Transverse colon (tissue), 4 donors: Measurements from ENCODE around the gene ENPP3. TPM values are rescaled to one million over a fixed set of nuclear protein-coding genes. Genes with fewer than 3 reads are reported as not detected.
A peak's percentile ranks its signal among the peaks of the same experiment; 100 is the strongest.

Source experiments
- DNase-seq: peaks from one replicate; pipeline ENCODE4 v3.0.0-alpha.2; 2019
- H3K27ac ChIP-seq, 4 donors: fragments of 200-600 bp; sonication (generic); 2 replicates each; pipeline ENCODE4 v1.5.1; 2016 to 2018; ENCODE audit warnings: inconsistent platforms in 4 of 4
- H3K27me3 ChIP-seq: fragments of 200-600 bp; sonication (generic); 2 replicates; pipeline ENCODE4 v1.5.1; 2017; ENCODE audit warnings: inconsistent platforms
- H3K36me3 ChIP-seq, 4 donors: fragments of 200-600 bp; sonication (generic); 2 replicates each; pipeline ENCODE4 v1.5.1; 2017 to 2019; ENCODE audit warnings: inconsistent platforms in 4 of 4
- H3K4me1 ChIP-seq, 4 donors: fragments of 200-600 bp; sonication (generic); 2 replicates each; pipeline ENCODE4 v1.5.1; 2017 to 2020; ENCODE audit warnings: inconsistent platforms in 4 of 4
- H3K4me3 ChIP-seq, 4 donors: fragments of 200-600 bp; sonication (generic); 1 replicate in 1 of 4; 2 replicates in 3 of 4; pipeline versions ENCODE4 v1.5.1 to v1.6.1; 2017 to 2019; ENCODE audit warnings: inconsistent platforms in 4 of 4
- H3K9me3 ChIP-seq, 2 donors: fragments of 200-600 bp; sonication (generic); 2 replicates each; pipeline ENCODE4 v1.5.1; 2017 to 2019; ENCODE audit warnings: inconsistent platforms in 2 of 2
- EP300 ChIP-seq: sonication (generic); formaldehyde crosslinking; IDR thresholded peaks from one replicate; pipeline ENCODE4 v1.6.1; 2017; ENCODE audit warnings: antibody characterized with exemption, low read depth
- POLR2A ChIP-seq: fragments of 450-650 bp; IDR thresholded peaks from one replicate; pipeline ENCODE4 v1.6.1; 2016; ENCODE audit warnings: antibody characterized with exemption, mild to moderate bottlenecking, moderate library complexity
- POLR2AphosphoS5 ChIP-seq, 3 donors: sonication (generic); formaldehyde crosslinking; IDR thresholded peaks; one replicate each; pipeline ENCODE4 v1.6.1; 2016; ENCODE audit warnings: antibody characterized with exemption in 3 of 3
- WGBS, 2 donors: methylation state at CpG; one replicate each; pipeline ENCODE4 v1.1.5; 2018; ENCODE audit warnings: low coverage in 1 of 2; 5-methylcytosine and 5-hydroxymethylcytosine counted together
- in situ Hi-C, 4 donors: fragments of 200-750 bp; cut with MboI; loops; one replicate each; pipeline versions ENCODE4 v1.15.0 to v1.15.1; 2017; ENCODE audit warnings: low sequenced_read_pairs in 3 of 4, low pct_ligation_motif_present in 1 of 4, low pct_unique_long_range_greater_than_20kb in 1 of 4
- intact Hi-C: fragments of 100-400 bp; cut with DNase I; formaldehyde crosslinking; loops from one replicate; pipeline ENCODE4 v1.15.1; 2023; ENCODE audit warnings: low total_unique reads
- total RNA-seq, 4 donors: library from RNA; depleted of rRNA; stranded (reverse); fragments of >200 nt; gene quantifications; one replicate each; pipeline ENCODE4 v1.1.0, GENCODE V29; 2016
- TF ChIP-seq, protein P1 (sequence below), 5 experiments: fragments of 200-600 bp in 3 of 5; fragments of 450-650 bp in 2 of 5; sonication (generic) in 3 of 5; IDR thresholded peaks; 1 replicate in 2 of 5; 2 replicates in 3 of 5; pipeline ENCODE4 v1.5.1; 2016 to 2017; ENCODE audit warnings: antibody characterized with exemption in 5 of 5, inconsistent platforms in 3 of 5, mild to moderate bottlenecking in 2 of 5, moderate library complexity in 1 of 5

ENPP3 gene
- total RNA-seq, 4 donors from 2014 or later, result 4.6 to 28.1 (median 20.6) TPM

DNA sequence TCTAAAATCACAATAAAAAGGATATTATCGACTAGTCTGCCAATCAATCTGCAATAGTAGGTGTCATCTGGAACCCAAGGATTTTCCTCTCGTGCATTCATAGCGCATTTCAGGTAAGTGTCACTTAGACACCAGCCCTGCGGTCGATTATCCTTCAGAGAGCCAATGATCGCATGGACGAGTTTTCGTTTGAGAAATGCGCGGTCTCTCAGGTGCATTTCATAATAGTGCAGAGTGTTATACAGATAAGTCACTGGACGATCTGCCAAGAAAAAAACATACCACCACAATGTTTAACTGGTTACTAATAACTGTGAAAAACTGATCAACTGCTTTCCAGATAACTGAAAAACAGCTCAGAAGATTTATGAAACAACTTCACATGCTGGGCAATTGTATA, 43.0 kb upstream of the ENPP3 start:
- in situ Hi-C loops, result no loop called here
- peaks cover 0 to 96% (median 47%) of the 10 kb centered on the region in 4 donors for H3K36me3 ChIP-seq

DNA sequence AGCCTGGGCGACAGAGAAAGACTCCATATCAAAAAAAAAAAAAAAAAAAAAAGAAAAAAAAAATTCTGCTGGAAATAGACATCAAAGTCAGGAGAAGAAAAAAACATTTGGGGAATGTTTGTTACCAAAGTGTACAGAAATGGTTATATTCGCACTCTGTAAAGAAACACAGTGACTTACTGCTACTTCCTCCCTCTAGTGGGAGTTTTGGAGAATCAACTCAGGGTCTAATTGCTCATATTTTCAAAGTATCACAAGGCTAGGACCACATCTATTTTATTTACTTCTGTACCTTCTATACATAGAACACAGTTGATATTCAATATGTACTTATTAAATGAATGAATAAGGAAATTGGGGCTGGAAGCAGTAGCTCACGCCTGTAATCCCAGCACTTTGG, 39.7 kb upstream of the ENPP3 start:
- no peak overlapping the region for H3K4me3 ChIP-seq
- 95 to 100% methylated on average over 3 of the region's 3 CpGs for WGBS, 2 donors
- TF ChIP-seq, protein P1, sequence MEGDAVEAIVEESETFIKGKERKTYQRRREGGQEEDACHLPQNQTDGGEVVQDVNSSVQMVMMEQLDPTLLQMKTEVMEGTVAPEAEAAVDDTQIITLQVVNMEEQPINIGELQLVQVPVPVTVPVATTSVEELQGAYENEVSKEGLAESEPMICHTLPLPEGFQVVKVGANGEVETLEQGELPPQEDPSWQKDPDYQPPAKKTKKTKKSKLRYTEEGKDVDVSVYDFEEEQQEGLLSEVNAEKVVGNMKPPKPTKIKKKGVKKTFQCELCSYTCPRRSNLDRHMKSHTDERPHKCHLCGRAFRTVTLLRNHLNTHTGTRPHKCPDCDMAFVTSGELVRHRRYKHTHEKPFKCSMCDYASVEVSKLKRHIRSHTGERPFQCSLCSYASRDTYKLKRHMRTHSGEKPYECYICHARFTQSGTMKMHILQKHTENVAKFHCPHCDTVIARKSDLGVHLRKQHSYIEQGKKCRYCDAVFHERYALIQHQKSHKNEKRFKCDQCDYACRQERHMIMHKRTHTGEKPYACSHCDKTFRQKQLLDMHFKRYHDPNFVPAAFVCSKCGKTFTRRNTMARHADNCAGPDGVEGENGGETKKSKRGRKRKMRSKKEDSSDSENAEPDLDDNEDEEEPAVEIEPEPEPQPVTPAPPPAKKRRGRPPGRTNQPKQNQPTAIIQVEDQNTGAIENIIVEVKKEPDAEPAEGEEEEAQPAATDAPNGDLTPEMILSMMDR (IDR thresholded peaks at IDR 0.05), result peak in 2 of 5 experiments; percentile 15 to 17
- no peak for TF ChIP-seq POLR2AphosphoS5 (IDR thresholded peaks at IDR 0.05)
- intact Hi-C loops (no loop called here), in situ Hi-C loops (no loop called here)
- DNase-seq, result no peak
- H3K36me3 ChIP-seq, result peaks cover 0 to 95% (median 44%) of the 10 kb centered on the region in 4 donors
- H3K27ac ChIP-seq, result no peak overlapping the region
- H3K27me3 ChIP-seq, result no peaks in the 10 kb centered on the region
- H3K4me1 ChIP-seq, result no peaks in the 10 kb centered on the region
- no peaks in the 10 kb centered on the region for H3K9me3 ChIP-seq

More for the DNA sequence above, 43.0 kb upstream of the ENPP3 start:
- DNase-seq, result no peak
- Histone ChIP-seq H3K27ac (no peak overlapping the region), H3K4me3 (no peak overlapping the region), H3K9me3 (no peaks in the 10 kb centered on the region), H3K27me3 (no peaks in the 10 kb centered on the region), H3K4me1 (no peaks in the 10 kb centered on the region)
- intact Hi-C loops, result no loop called here
- TF ChIP-seq EP300 (no peak), POLR2AphosphoS5 (IDR thresholded peaks at IDR 0.05) (no peak), POLR2A (no peak)
- TF ChIP-seq, protein P1 (IDR thresholded peaks at IDR 0.05), result no peak
- WGBS, 2 donors, result 95 to 98% methylated on average over 11 of the region's 11 CpGs

DNA sequence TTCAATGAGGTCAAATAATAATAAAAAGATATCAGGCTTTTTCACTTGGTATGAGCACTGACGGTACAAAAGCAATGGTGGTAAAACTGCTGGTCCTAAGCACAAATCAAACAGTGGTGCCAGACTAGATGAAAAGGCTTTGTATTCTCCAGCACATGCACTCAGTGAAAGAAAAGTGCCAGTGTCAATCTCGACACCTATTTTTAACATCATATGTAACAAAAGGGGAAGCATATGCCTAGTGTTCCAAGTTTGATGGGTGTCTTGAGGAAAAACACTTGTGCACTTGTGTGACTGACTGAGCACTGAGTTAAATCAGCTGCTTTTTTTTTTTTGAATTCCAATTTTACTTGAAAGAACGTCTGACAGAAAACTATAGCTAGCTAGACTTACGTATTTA, 36.4 kb upstream of the ENPP3 start:
- H3K36me3 ChIP-seq, result peaks cover 0 to 88% (median 43%) of the 10 kb centered on the region in 4 donors
- no peak for DNase-seq
- TF ChIP-seq EP300 (no peak), POLR2AphosphoS5 (IDR thresholded peaks at IDR 0.05) (no peak)
- TF ChIP-seq, protein P1 (IDR thresholded peaks at IDR 0.05), result no peak
- intact Hi-C loops, result no loop called here
- in situ Hi-C loops, result no loop called here
- no peak overlapping the region for H3K27ac ChIP-seq
- no peaks in the 10 kb centered on the region for H3K27me3 ChIP-seq
- no peak overlapping the region for H3K4me3 ChIP-seq
- no peaks in the 10 kb centered on the region for H3K4me1 ChIP-seq
- no peaks in the 10 kb centered on the region for H3K9me3 ChIP-seq
- 83 to 90% methylated on average over 3 to 4 of the region's 4 CpGs for WGBS, 2 donors

DNA sequence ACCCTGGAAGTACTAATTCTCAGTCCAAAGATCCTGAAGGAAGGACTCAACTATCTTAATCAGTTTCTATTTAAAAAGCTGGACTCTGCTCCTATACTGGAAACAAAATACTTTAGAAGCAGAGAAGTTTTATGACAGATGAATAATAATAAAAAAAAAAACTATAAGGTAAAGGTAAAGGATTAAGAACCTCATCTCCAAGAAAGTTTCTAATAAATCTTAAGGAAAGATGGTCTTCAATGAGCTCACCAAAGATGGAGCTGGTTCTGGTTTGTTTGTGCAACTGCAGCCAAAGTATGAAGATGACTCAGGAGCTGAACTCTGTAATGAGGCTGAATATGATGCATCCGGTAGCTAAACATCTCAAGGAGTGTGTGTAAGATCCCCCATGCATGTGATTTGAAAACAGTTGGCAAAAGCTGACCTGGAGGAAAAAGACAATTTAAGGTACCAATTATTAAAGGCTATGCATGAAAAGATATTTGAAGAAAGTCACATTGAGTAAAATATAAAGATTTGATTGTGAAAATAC, 34.3 kb upstream of the ENPP3 start:
- TF ChIP-seq, protein P1 (IDR thresholded peaks at IDR 0.05), result no peak
- no peak for TF ChIP-seq EP300
- no peak for TF ChIP-seq POLR2AphosphoS5 (IDR thresholded peaks at IDR 0.05)
- no peak for TF ChIP-seq POLR2A
- 56 to 61% methylated on average over 1 of the region's 1 CpG for WGBS, 2 donors
- Histone ChIP-seq H3K27ac (no peak overlapping the region), H3K4me1 (no peaks in the 10 kb centered on the region), H3K36me3 (peaks cover 0 to 84% (median 39%) of the 10 kb centered on the region in 4 donors), H3K4me3 (no peak overlapping the region), H3K27me3 (no peaks in the 10 kb centered on the region), H3K9me3 (no peaks in the 10 kb centered on the region)
- no peak for DNase-seq
- intact Hi-C loops (no loop called here), in situ Hi-C loops (no loop called here)
